ENCODE data around the gene HVCN1. TPM values are rescaled to one million over a fixed set of nuclear protein-coding genes. Genes with fewer than 3 reads are reported as not detected.

HVCN1 gene
- total RNA-seq, 1 experiment from 2014 or later: 3.4 TPM

- BruUV-seq (replicated peaks): no TSS peak
- Histone ChIP-seq H4K20me1 (ENCODE audit: insufficient read depth) (peaks cover 91% of the 10 kb centered on the region), H3K9me2 (ENCODE audit: insufficient read depth) (no peaks in the 10 kb centered on the region), H3F3A (ENCODE audit: insufficient read depth, low read depth) (peaks cover 4% of the 10 kb centered on the region; the same call in 1 of the 2 replicates), H3K4me1 (replicated peaks; ENCODE audit: insufficient read depth) (0 out of 2 replicates have a peak, but pooled peaks cover 7% of the 10 kb centered on the region), H2AFZ (no peak overlapping the region), H3K36me3 (ENCODE audit: low read depth) (peaks cover 40% of the 10 kb centered on the region), H3K4me3 (no peak overlapping the region), H3K4me2 (no peak overlapping the region), H3K27me3 (ENCODE audit: insufficient read depth, low read depth) (no peaks in the 10 kb centered on the region), H3K79me2 (ENCODE audit: low read depth) (peaks cover 100% of the 10 kb centered on the region), H3K27ac (no peak overlapping the region), H3K9me3 (ENCODE audit: insufficient read depth, low read depth) (no peaks in the 10 kb centered on the region)
- intact Hi-C loops (cut with micrococcal nuclease; ENCODE audit: unreplicated experiment): no loop called here
- POLR2A ChIA-PET (ENCODE audit: unreplicated experiment): no interaction called here
- CTCF ChIA-PET: no interaction called here
- no peak for DNase-seq
- TF ChIP-seq CTCF (conservative IDR thresholded peaks at IDR 0.05): no peak
- no peak for TF ChIP-seq EZH2 (IDR thresholded peaks at IDR 0.05; ENCODE audit: low read depth)
Observed at GRCh38 chr12:110733900-110734299, 45.0 kb upstream of the HVCN1 start.

GRCh38 chr12:110733089-110733715 lies 44.3 kb upstream of the HVCN1 start:
- intact Hi-C loops (cut with micrococcal nuclease; ENCODE audit: unreplicated experiment): no loop called here
- Histone ChIP-seq H3K36me3 (ENCODE audit: low read depth) (peaks cover 46% of the 10 kb centered on the region), H3K79me2 (ENCODE audit: low read depth) (peaks cover 100% of the 10 kb centered on the region), H3K4me2 (no peak overlapping the region), H3K4me1 (replicated peaks; ENCODE audit: insufficient read depth) (0 out of 2 replicates have a peak, but pooled peaks cover 2% of the 10 kb centered on the region), H3F3A (ENCODE audit: insufficient read depth, low read depth) (peaks cover 4% of the 10 kb centered on the region; the same call in 1 of the 2 replicates), H4K20me1 (ENCODE audit: insufficient read depth) (peaks cover 88% of the 10 kb centered on the region), H3K27me3 (ENCODE audit: insufficient read depth, low read depth) (no peaks in the 10 kb centered on the region), H3K9me2 (ENCODE audit: insufficient read depth) (no peaks in the 10 kb centered on the region), H3K4me3 (no peak overlapping the region), H3K27ac (no peak overlapping the region), H2AFZ (no peak overlapping the region), H3K9me3 (ENCODE audit: insufficient read depth, low read depth) (no peaks in the 10 kb centered on the region)
- ChIA-PET CTCF (interaction anchor here (0.6 kb wide), 1 partner anchor 8 kb away, joined by 6 read pairs; no protein-coding TSS in a partner anchor), POLR2A (ENCODE audit: unreplicated experiment) (interaction anchor here (0.5 kb wide), 1 partner anchor 8 kb away, joined by 6 read pairs; no protein-coding TSS in a partner anchor)
- no peak for TF ChIP-seq EZH2 (IDR thresholded peaks at IDR 0.05; ENCODE audit: low read depth)
- TF ChIP-seq CTCF (conservative IDR thresholded peaks at IDR 0.05): no peak
- BruUV-seq (replicated peaks): no TSS peak
- DNase-seq: no peak

GRCh38 chr12:110732572-110732971 lies 43.7 kb upstream of the HVCN1 start:
- no peaks in the 10 kb centered on the region for H3K9me3 ChIP-seq (ENCODE audit: insufficient read depth, low read depth)
- peaks cover 4% of the 10 kb centered on the region; the same call in 1 of the 2 replicates for H3F3A ChIP-seq (ENCODE audit: insufficient read depth, low read depth)
- BruUV-seq (replicated peaks): no TSS peak
- peaks cover 86% of the 10 kb centered on the region for H4K20me1 ChIP-seq (ENCODE audit: insufficient read depth)
- TF ChIP-seq CTCF (conservative IDR thresholded peaks at IDR 0.05) (no peak), EZH2 (IDR thresholded peaks at IDR 0.05; ENCODE audit: low read depth) (no peak)
- no peak for DNase-seq
- H3K79me2 ChIP-seq (ENCODE audit: low read depth): peaks cover 96% of the 10 kb centered on the region
- no peak overlapping the region for H2AFZ ChIP-seq
- ChIA-PET POLR2A (ENCODE audit: unreplicated experiment) (interaction anchor here (0.5 kb wide), 1 partner anchor 8 kb away, joined by 6 read pairs; no protein-coding TSS in a partner anchor), CTCF (interaction anchor here (0.6 kb wide), 1 partner anchor 9 kb away, joined by 6 read pairs; no protein-coding TSS in a partner anchor)
- no peaks in the 10 kb centered on the region for H3K9me2 ChIP-seq (ENCODE audit: insufficient read depth)
- H3K27me3 ChIP-seq (ENCODE audit: insufficient read depth, low read depth): no peaks in the 10 kb centered on the region
- intact Hi-C loops (cut with micrococcal nuclease; ENCODE audit: unreplicated experiment): no loop called here
- H3K4me1 ChIP-seq (replicated peaks; ENCODE audit: insufficient read depth): no peaks in the 10 kb centered on the region
- H3K27ac ChIP-seq: no peak overlapping the region
- H3K36me3 ChIP-seq (ENCODE audit: low read depth): peaks cover 46% of the 10 kb centered on the region
- H3K4me2 ChIP-seq: no peak overlapping the region
- no peak overlapping the region for H3K4me3 ChIP-seq

All from PC-9 (cell line).